Prostate gland (tissue), 2 donors: ENCODE data around the gene LMO7.

Experiments used
- CTCF ChIP-seq, 4 experiments: fragments of 200-600 bp in 2 of 4; fragments of 450-650 bp in 2 of 4; sonication (generic) in 2 of 4; IDR thresholded peaks; 1 replicate in 3 of 4; 2 replicates in 1 of 4; pipeline ENCODE4 v1.5.1; 2016 to 2019; ENCODE audit warnings: antibody characterized with exemption in 4 of 4, mild to moderate bottlenecking in 2 of 4, moderate library complexity in 2 of 4
- POLR2A ChIP-seq: fragments of 450-650 bp; IDR thresholded peaks from one replicate; pipeline ENCODE4 v1.6.1; 2016; ENCODE audit warnings: antibody characterized with exemption, mild to moderate bottlenecking
- POLR2AphosphoS5 ChIP-seq: sonication (generic); formaldehyde crosslinking; IDR thresholded peaks from one replicate; pipeline ENCODE4 v1.6.1; 2017; ENCODE audit warnings: antibody characterized with exemption

GRCh38 chr13:75850916-75851315 is 214.8 kb downstream of the LMO7 start:
- TF ChIP-seq POLR2AphosphoS5: no peak
- TF ChIP-seq CTCF (IDR thresholded peaks at IDR 0.05): no peak
- TF ChIP-seq POLR2A: no peak
